IMR-90 (cell line): ENCODE results near the gene CCDC144A. TPM values are rescaled to one million over a fixed set of nuclear protein-coding genes. Genes with fewer than 3 reads are reported as not detected.
"Not testable (repeated sequence)": the region's sequence is repeated elsewhere in the genome, so short reads cannot be mapped to it uniquely, and the experiment has no call there.

Experiments
- ATAC-seq: fragments of 200-7000 bp; cut with Tn5 transposase; 2 replicates; pipeline ENCODE4 v1.9.1; 2020; ENCODE audit warnings: low read depth, mild to moderate bottlenecking, moderate library complexity
- BruUV-seq: library from RNA; stranded (reverse); fragments of 400-500 nt; replicated peaks from 2 replicates; lab custom pipeline; 2021; lab: Mats Ljungman, UMichigan
- CTCF ChIA-PET: fragments of 300-600 bp; formaldehyde crosslinking; extraction: SDS; loops from one replicate; lab custom pipeline; 2021; ENCODE audit warnings: antibody characterized with exemption; lab: Yijun Ruan, JAX
- POLR2A ChIA-PET: fragments of 300-600 bp; sonication (Branson Sonifier 250); formaldehyde crosslinking; loops from one replicate; lab custom pipeline; 2022; ENCODE audit warnings: antibody characterized with exemption; ENCODE audit not compliant: unreplicated experiment; lab: Charles Lee
- DNase-seq: peaks from one replicate; pipeline ENCODE4 v3.0.0; 2013
- H2AFZ ChIP-seq: replicated peaks from 2 replicates; pipeline ENCODE3; 2013; ENCODE audit warnings: low read length, mild to moderate bottlenecking; ENCODE audit not compliant: poor library complexity
- H2AK5ac ChIP-seq: 2 replicates; pipeline ENCODE4 v1.6.1; 2013; ENCODE audit warnings: low read depth, low read length, inconsistent platforms
- H2AK9ac ChIP-seq: replicated peaks from 2 replicates; pipeline ENCODE3; 2013; ENCODE audit warnings: mild to moderate bottlenecking, low read depth, low read length, moderate library complexity; ENCODE audit not compliant: poor library complexity
- H2BK120ac ChIP-seq: 2 replicates; pipeline ENCODE4 v1.6.1; 2013; ENCODE audit warnings: low read depth, low read length, inconsistent platforms
- H2BK15ac ChIP-seq: 3 replicates; pipeline ENCODE4 v1.6.1; 2013; ENCODE audit warnings: low read depth, low read length, inconsistent platforms
- H2BK20ac ChIP-seq: 2 replicates; pipeline ENCODE4 v1.6.1; 2013; ENCODE audit warnings: low read depth, mild to moderate bottlenecking, inconsistent platforms, low read length, moderate library complexity
- H2BK5ac ChIP-seq: 2 replicates; pipeline ENCODE4 v1.6.1; 2013; ENCODE audit warnings: mild to moderate bottlenecking, low read depth, low read length, inconsistent platforms; ENCODE audit not compliant: poor library complexity, severe bottlenecking
- H3K14ac ChIP-seq: replicated peaks from 2 replicates; pipeline ENCODE4 v1.6.1; 2013; ENCODE audit warnings: low read depth, low read length, inconsistent platforms
- H3K18ac ChIP-seq: 2 replicates; pipeline ENCODE4 v1.6.1; 2013; ENCODE audit warnings: low read depth, low read length, control low read depth
- H3K23ac ChIP-seq: 2 replicates; pipeline ENCODE4 v1.6.1; 2013; ENCODE audit warnings: low read depth, low read length, inconsistent platforms
- H3K27ac ChIP-seq: 2 replicates; pipeline ENCODE4 v1.5.1; 2013; ENCODE audit warnings: mild to moderate bottlenecking, control low read depth, low read length; ENCODE audit not compliant: insufficient read depth
- H3K27me3 ChIP-seq: 2 replicates; pipeline ENCODE4 v1.6.1; 2013; ENCODE audit warnings: low read length; ENCODE audit not compliant: control insufficient read depth, insufficient read depth
- H3K36me3 ChIP-seq: 2 replicates; pipeline ENCODE4 v1.6.1; 2013; ENCODE audit warnings: low read length, mixed read lengths; ENCODE audit not compliant: control insufficient read depth, insufficient read depth
- H3K4ac ChIP-seq: 2 replicates; pipeline ENCODE4 v1.6.1; 2013; ENCODE audit warnings: low read depth, low read length, inconsistent platforms
- H3K4me1 ChIP-seq: 2 replicates; pipeline ENCODE4 v1.6.1; 2013; ENCODE audit warnings: low read length, mixed read lengths; ENCODE audit not compliant: control insufficient read depth, insufficient read depth
- H3K4me2 ChIP-seq: 2 replicates; pipeline ENCODE4 v1.6.1; 2013; ENCODE audit warnings: low read depth, mild to moderate bottlenecking, control low read depth, low read length, moderate library complexity
- H3K4me3 ChIP-seq: 2 replicates; pipeline ENCODE4 v1.5.1; 2013; ENCODE audit warnings: low read depth, mild to moderate bottlenecking, control low read depth, low read length, moderate library complexity; ENCODE audit not compliant: insufficient read depth
- H3K56ac ChIP-seq: 2 replicates; pipeline ENCODE4 v1.6.1; 2013; ENCODE audit warnings: low read length, inconsistent platforms; ENCODE audit not compliant: insufficient read depth; ENCODE audit errors: extremely low read depth
- H3K79me1 ChIP-seq, 2 experiments: 2 replicates each; pipeline ENCODE4 v1.6.1; 2013; ENCODE audit warnings: low read length in 2 of 2, inconsistent platforms in 1 of 2, low read depth in 1 of 2
- H3K9ac ChIP-seq: 2 replicates; pipeline ENCODE4 v1.6.1; 2013; ENCODE audit warnings: low read depth, low read length, control low read depth
- H3K9me1 ChIP-seq: 2 replicates; pipeline ENCODE4 v1.6.1; 2013; ENCODE audit warnings: low read length, inconsistent platforms; ENCODE audit not compliant: insufficient read depth
- H3K9me3 ChIP-seq: 2 replicates; pipeline ENCODE4 v1.6.1; 2013; ENCODE audit warnings: low read length; ENCODE audit not compliant: control insufficient read depth, insufficient read depth
- H4K20me1 ChIP-seq: 2 replicates; pipeline ENCODE4 v1.6.1; 2013; ENCODE audit warnings: low read length, inconsistent platforms; ENCODE audit not compliant: insufficient read depth
- H4K5ac ChIP-seq: 2 replicates; pipeline ENCODE4 v1.6.1; 2013; ENCODE audit warnings: mild to moderate bottlenecking, low read depth, low read length, control low read depth
- H4K8ac ChIP-seq, 2 experiments: 2 replicates each; pipeline ENCODE4 v1.6.1; 2013; ENCODE audit warnings: low read depth in 2 of 2, low read length in 2 of 2, control low read depth in 1 of 2, inconsistent platforms in 1 of 2
- H4K91ac ChIP-seq: 2 replicates; pipeline ENCODE4 v1.6.1; 2013; ENCODE audit warnings: low read depth, low read length, inconsistent platforms; ENCODE audit not compliant: insufficient read depth
- WGBS, 2 experiments: methylation state at CpG; one replicate each; pipeline versions ENCODE4 v1.1.5 to v1.1.7; 2013; ENCODE audit warnings: missing lambda C conversion rate in 2 of 2; ENCODE audit not compliant: insufficient read length in 1 of 2; ENCODE audit errors: extremely low coverage in 2 of 2; 5-methylcytosine and 5-hydroxymethylcytosine counted together
- dilution Hi-C: fragments of 300-500 bp; cut with HindIII; formaldehyde crosslinking; loops from one replicate; pipeline ENCODE4 v1.14.3; 2018; ENCODE audit warnings: low sequenced_read_pairs; ENCODE audit not compliant: unreplicated experiment
- in situ Hi-C: fragments of 300-500 bp; cut with MboI; formaldehyde crosslinking; loops from 3 replicates; pipeline ENCODE4 v1.14.3; 2019; ENCODE audit warnings: low sequenced_read_pairs, inconsistent platforms, mixed read lengths
- intact Hi-C: fragments of 100-400 bp; cut with micrococcal nuclease; formaldehyde crosslinking; loops from 2 replicates; pipeline ENCODE4 v1.10.0; 2022
- polyA plus RNA-seq, 3 experiments: library from polyadenylated mRNA; depleted of rRNA; stranded (reverse); fragments of >200 nt; gene quantifications; 2 replicates each; pipeline ENCODE4 v1.2.3, GENCODE V29; 2012; ENCODE audit warnings: low replicate concordance in 1 of 3
- total RNA-seq: library from RNA; depleted of rRNA; stranded (reverse); fragments of >200 nt; gene quantifications from 2 replicates; pipeline ENCODE4 v1.2.3, GENCODE V29; 2012

Gene CCDC144A
- total and polyA plus RNA-seq, 2 of the 4 experiments (the other 2 are of a cell fraction) = 0.51 to 1.4 TPM

DNA sequence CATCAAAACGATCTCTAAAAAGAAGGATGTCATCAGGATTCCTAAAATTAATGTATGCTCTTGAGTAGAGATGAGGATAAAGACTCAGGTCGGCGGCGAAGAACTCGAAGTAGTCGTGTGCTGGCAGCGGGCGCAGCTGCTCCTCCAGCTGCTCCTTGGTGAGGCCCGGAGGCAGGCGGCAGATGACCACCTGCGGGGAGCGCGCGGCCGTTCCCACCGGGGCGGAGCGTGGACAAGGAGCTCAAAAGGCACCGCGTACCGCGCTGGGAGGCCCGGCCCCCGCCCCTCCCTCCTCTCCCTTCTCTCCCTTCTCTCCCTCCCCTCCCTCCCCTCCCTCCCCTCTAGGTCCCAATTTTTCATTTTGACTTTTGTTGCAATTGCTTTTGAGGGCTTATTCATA is 56.5 kb downstream of the CCDC144A start:
- H3K56ac ChIP-seq, H2BK5ac ChIP-seq, intact Hi-C loops, H4K8ac ChIP-seq, H3K4me1 ChIP-seq, H2BK120ac ChIP-seq, H3K4ac ChIP-seq, H4K5ac ChIP-seq, H3K14ac ChIP-seq, H3K4me3 ChIP-seq, H3K23ac ChIP-seq, H3K36me3 ChIP-seq, CTCF ChIA-PET, H3K9ac ChIP-seq, in situ Hi-C loops, H3K9me1 ChIP-seq, H2BK15ac ChIP-seq, H2AK9ac ChIP-seq, H3K18ac ChIP-seq, H3K27me3 ChIP-seq, H2AFZ ChIP-seq, H3K9me3 ChIP-seq, H4K20me1 ChIP-seq, POLR2A ChIA-PET, H4K91ac ChIP-seq, DNase-seq, H3K79me1 ChIP-seq, dilution Hi-C loops, H2BK20ac ChIP-seq, H3K27ac ChIP-seq, BruUV-seq, H2AK5ac ChIP-seq, H3K4me2 ChIP-seq: not testable (repeated sequence)
- no CpG with 5 or more reads among the region's 24 CpGs for WGBS, 2 experiments
- peak; percentile 49; the same call in 1 of the 2 replicates for ATAC-seq

- H2BK120ac ChIP-seq, intact Hi-C loops, BruUV-seq, H4K8ac ChIP-seq, H3K27me3 ChIP-seq, H2BK20ac ChIP-seq, H3K9me3 ChIP-seq, H3K4me2 ChIP-seq, H4K91ac ChIP-seq, H3K36me3 ChIP-seq, H3K4ac ChIP-seq, H3K4me3 ChIP-seq, H3K79me1 ChIP-seq, in situ Hi-C loops, DNase-seq, H3K56ac ChIP-seq, H2AK5ac ChIP-seq, H2BK15ac ChIP-seq, dilution Hi-C loops, H4K5ac ChIP-seq, H3K4me1 ChIP-seq, H3K9ac ChIP-seq, H2BK5ac ChIP-seq, H2AK9ac ChIP-seq, H3K9me1 ChIP-seq, H2AFZ ChIP-seq, CTCF ChIA-PET, H3K14ac ChIP-seq, H3K27ac ChIP-seq, H3K23ac ChIP-seq, H3K18ac ChIP-seq, H4K20me1 ChIP-seq, POLR2A ChIA-PET: not testable (repeated sequence)
- no CpG with 5 or more reads among the region's 3 CpGs for WGBS, 2 experiments
- peak; percentile 69; the same call in 1 of the 2 replicates for ATAC-seq
Observed at GRCh38 chr17:16750515-16750914, 60.5 kb downstream of the CCDC144A start.
